ENCODE data around the gene MMP24. TPM values are rescaled to one million over a fixed set of nuclear protein-coding genes. Genes with fewer than 3 reads are reported as not detected.

Gene MMP24
- total RNA-seq, 2 donors from 2014 or later = not detected

GRCh38 chr20:35269055-35269781, 42.7 kb downstream of the MMP24 start:
- Mint-ChIP-seq H3K36me3 (peaks cover 0 to 5% of the 10 kb centered on the region in 2 donors), H3K27ac (no peak overlapping the region), H3K9me3 (no peaks in the 10 kb centered on the region)
- ATAC-seq (peak; percentile 74 to 84), DNase-seq (ENCODE audit: low spot score in 2 of 2) (peak in 1 of 2 donors; percentile 64)

- Mint-ChIP-seq H3K36me3 (peaks cover 0 to 5% of the 10 kb centered on the region in 2 donors), H3K9me3 (no peaks in the 10 kb centered on the region), H3K27ac (peak overlapping the region in 1 of 2 donors; percentile 94)
- DNase-seq (ENCODE audit: low spot score in 2 of 2) (no peak), ATAC-seq (no peak)
Measured at GRCh38 chr20:35270021-35270902, 43.8 kb downstream of the MMP24 start.

GRCh38 chr20:35271073-35271882, 44.8 kb downstream of the MMP24 start:
- peaks cover 0 to 5% of the 10 kb centered on the region in 2 donors for H3K36me3 Mint-ChIP-seq
- no peak for ATAC-seq

GRCh38 chr20:35271904-35272303, 45.4 kb downstream of the MMP24 start:
- no peaks in the 10 kb centered on the region for H3K9me3 Mint-ChIP-seq
- ATAC-seq = no peak
- no peak for DNase-seq (ENCODE audit: low spot score in 2 of 2)
- H3K36me3 Mint-ChIP-seq = peaks cover 1 to 4% of the 10 kb centered on the region in 2 donors
- no peak overlapping the region for H3K27ac Mint-ChIP-seq

More at GRCh38 chr20:35271073-35271882, 44.8 kb downstream of the MMP24 start:
- H3K27ac Mint-ChIP-seq = peak overlapping the region in 1 of 2 donors; percentile 94
- no peaks in the 10 kb centered on the region for H3K9me3 Mint-ChIP-seq
- DNase-seq (ENCODE audit: low spot score in 2 of 2) = no peak

DNA sequence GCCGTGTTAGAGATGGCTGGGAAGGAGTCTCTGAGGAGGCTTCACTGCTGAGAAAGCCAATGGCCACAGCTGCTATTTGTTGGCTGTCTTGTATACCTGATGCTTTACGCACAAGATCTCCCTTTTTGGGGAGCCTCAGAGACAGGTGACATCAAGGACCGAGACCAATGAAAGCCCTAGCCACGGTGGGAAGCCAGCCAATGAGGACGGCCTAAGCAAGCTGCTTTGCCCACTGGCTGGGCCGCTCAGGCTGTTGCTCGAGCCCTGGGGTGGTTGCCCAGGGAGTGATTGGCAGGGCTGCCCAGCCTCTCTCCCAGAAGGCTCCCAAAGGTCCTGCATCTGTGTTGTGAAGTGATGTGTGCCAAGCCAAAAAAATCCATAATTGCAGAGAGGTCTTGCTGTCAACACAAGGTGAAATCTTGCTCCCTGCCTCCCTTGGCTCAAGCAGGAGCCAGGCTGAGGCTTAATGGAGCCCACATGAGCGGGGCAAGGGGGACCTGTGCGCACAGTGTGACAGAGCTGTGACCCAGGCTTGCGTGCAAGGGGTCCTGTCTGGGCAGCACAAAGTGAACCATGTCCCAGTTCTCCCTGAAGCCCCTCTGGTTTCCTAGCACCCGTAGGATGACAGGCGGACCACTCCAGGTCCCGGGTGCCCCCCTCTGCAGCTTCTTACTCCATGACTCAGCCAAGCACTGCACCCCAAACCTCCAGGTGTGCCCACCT, 47.1 kb downstream of the MMP24 start:
- no peak for DNase-seq (ENCODE audit: low spot score in 2 of 2)
- no peak for ATAC-seq
- peak overlapping the region; percentile 45 to 55 for H3K27ac Mint-ChIP-seq
- H3K36me3 Mint-ChIP-seq = peaks cover 8 to 14% of the 10 kb centered on the region in 2 donors
- no peaks in the 10 kb centered on the region for H3K9me3 Mint-ChIP-seq

DNA sequence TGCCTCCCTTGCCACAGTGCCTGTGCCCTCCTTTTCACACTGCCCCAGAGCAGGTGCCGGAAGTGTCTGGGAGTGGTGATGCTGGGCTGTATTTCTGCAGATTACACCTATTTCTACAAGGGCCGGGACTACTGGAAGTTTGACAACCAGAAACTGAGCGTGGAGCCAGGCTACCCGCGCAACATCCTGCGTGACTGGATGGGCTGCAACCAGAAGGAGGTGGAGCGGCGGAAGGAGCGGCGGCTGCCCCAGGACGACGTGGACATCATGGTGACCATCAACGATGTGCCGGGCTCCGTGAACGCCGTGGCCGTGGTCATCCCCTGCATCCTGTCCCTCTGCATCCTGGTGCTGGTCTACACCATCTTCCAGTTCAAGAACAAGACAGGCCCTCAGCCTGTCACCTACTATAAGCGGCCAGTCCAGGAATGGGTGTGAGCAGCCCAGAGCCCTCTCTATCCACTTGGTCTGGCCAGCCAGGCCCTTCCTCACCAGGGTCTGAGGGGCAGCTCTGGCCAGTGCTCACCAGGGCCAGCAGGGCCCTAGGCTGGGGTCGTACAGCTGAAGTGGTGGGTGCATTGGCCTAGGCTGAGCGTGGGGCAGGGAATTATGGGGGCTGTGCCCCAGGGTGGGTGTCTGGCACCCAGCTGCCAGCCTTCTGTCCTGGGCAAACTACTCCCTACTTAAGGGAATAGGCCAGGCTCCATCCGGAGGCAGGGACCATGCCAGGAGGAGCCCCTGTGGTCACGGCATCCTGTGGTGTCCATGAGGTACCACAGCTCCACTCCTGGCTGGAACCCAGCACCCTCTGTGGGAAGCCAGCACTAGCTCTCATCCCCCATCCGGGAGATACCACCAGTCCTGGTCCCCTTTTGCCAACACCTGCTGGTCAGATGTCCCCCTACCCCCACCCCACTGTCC, 47.9 kb downstream of the MMP24 start:
- DNase-seq (ENCODE audit: low spot score in 2 of 2) (no peak), ATAC-seq (no peak)
- Mint-ChIP-seq H3K36me3 (peaks cover 8 to 20% of the 10 kb centered on the region in 2 donors), H3K27ac (peak overlapping the region in 1 of 2 donors; percentile 45), H3K9me3 (no peaks in the 10 kb centered on the region)

DNA sequence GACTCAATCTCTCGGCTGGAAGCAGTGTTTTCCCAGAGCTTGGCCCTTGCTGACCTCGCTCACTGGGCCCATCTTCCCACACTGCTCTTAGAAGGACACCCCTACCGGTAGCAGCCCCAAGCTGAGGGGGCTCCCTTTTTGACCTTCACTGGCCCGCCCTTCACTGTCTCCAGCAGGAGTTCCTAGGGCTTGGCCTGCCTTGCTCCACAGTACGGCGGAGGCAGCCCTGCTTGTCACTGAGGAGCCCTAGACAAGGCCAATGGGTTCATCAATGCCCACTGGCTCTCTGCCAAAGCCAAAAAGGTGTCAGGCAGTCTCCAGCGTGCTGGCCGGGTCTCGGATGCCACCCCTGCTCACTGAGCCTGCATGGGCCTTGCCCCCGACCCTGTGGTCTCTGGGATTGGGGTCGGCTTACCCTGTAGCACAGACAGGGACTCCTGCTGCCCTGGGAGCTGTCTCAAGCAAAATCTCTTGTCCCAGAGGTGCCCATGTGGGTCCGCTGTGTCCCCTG, 49.3 kb downstream of the MMP24 start:
- Mint-ChIP-seq H3K36me3 (peaks cover 8 to 30% of the 10 kb centered on the region in 2 donors), H3K9me3 (no peaks in the 10 kb centered on the region), H3K27ac (peak overlapping the region; percentile 98 to 99)
- ATAC-seq (no peak), DNase-seq (ENCODE audit: low spot score in 2 of 2) (no peak)

DNA sequence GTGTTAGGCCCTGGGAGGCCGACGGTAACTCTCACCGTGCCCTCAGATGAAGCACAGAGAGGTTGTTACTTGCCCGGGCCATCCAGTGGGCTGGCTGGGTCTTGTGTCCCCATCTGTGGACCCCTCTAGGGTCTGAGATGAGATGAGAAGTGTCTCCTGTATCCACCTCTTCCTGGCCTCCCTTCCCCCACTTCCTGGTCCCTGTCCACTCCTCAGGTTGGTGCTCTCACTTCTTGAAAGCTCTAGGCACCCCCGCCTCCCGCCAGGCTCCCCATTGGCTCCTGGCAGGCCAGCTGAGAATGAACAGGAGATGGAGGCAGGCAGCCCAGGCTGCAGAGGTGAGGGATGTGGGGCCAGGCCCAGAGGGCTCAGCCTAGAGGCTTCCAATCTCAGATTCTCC, 49.9 kb downstream of the MMP24 start:
- Mint-ChIP-seq H3K27ac (peak overlapping the region; percentile 98 to 99), H3K9me3 (no peaks in the 10 kb centered on the region), H3K36me3 (peaks cover 8 to 30% of the 10 kb centered on the region in 2 donors)
- ATAC-seq (no peak), DNase-seq (ENCODE audit: low spot score in 2 of 2) (no peak)

DNA sequence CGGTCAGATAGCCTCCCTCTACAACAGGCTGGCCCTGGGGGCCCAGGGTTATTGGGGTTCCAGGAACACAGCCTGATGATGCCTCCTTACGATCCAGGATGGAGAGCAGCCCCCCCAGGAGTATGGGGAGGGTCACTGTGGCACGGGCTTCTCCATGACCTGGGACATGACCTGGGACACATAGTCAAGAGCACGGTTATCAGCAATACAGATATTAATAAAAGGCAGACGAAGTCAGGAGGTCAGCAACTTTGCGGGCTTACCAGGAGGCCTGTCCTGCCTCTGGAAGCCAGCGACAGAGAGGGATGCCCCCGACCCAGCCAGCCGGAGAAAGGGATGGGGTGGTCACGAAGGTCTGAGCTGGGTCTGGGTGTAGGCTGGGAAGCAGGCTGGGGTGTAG, 50.6 kb downstream of the MMP24 start:
- Mint-ChIP-seq H3K9me3 (no peaks in the 10 kb centered on the region), H3K36me3 (peaks cover 8 to 33% of the 10 kb centered on the region in 2 donors), H3K27ac (peak overlapping the region; percentile 98 to 99)
- DNase-seq (ENCODE audit: low spot score in 2 of 2) (no peak), ATAC-seq (no peak)

GRCh38 chr20:35277531-35278395, 51.3 kb downstream of the MMP24 start, which contains the start of gene MMP24OS:
Gene MMP24OS, minus strand, starts transcription at chr20:35278122. Its CDS starts 193 bp downstream, at chr20:35277929.
- H3K9me3 Mint-ChIP-seq = no peaks in the 10 kb centered on the region
- ATAC-seq (peak; percentile 94 to 95), DNase-seq (ENCODE audit: low spot score in 2 of 2) (peak; percentile 86 to 90)
- peaks cover 8 to 35% of the 10 kb centered on the region in 2 donors for H3K36me3 Mint-ChIP-seq
- peak within 1 kb of the TSS; percentile 98 to 99 for H3K27ac Mint-ChIP-seq

GRCh38 chr20:35279040-35279439, 52.5 kb downstream of the MMP24 start:
- no peak for DNase-seq (ENCODE audit: low spot score in 2 of 2)
- Mint-ChIP-seq H3K9me3 (no peaks in the 10 kb centered on the region), H3K36me3 (peaks cover 17 to 46% of the 10 kb centered on the region in 2 donors), H3K27ac (peak overlapping the region; percentile 37 to 99)
- ATAC-seq = no peak

GRCh38 chr20:35279533-35280174, 53.2 kb downstream of the MMP24 start:
- Mint-ChIP-seq H3K9me3 (no peaks in the 10 kb centered on the region), H3K36me3 (peaks cover 20 to 49% of the 10 kb centered on the region in 2 donors), H3K27ac (peak overlapping the region; percentile 82 to 99)
- DNase-seq (ENCODE audit: low spot score in 2 of 2) (no peak), ATAC-seq (no peak)

- H3K36me3 Mint-ChIP-seq = peaks cover 23 to 53% of the 10 kb centered on the region in 2 donors
- ATAC-seq (no peak), DNase-seq (ENCODE audit: low spot score in 2 of 2) (no peak)
- H3K9me3 Mint-ChIP-seq = no peaks in the 10 kb centered on the region
- H3K27ac Mint-ChIP-seq = peak overlapping the region; percentile 82 to 99
Measured at GRCh38 chr20:35280523-35280922, 54.0 kb downstream of the MMP24 start.
